CD14-positive monocyte (primary cell): ENCODE results near the gene SLC25A15. TPM values are rescaled to one million over a fixed set of nuclear protein-coding genes. Genes with fewer than 3 reads are reported as not detected.
A peak's percentile ranks its signal among the peaks of the same experiment; 100 is the strongest.

ENCODE experiments used
- DNase-seq, 3 donors: peaks; one replicate each; pipeline ENCODE4 v3.0.0-alpha.2; 2011 to 2022
- H2AFZ ChIP-seq: 2 replicates; pipeline ENCODE4 v1.6.0; 2012; ENCODE audit warnings: mild to moderate bottlenecking, low read depth, low read length, inconsistent platforms; ENCODE audit not compliant: insufficient read depth, poor library complexity, severe bottlenecking
- H3K27ac ChIP-seq, 2 donors: 1 replicate in 1 of 2; 2 replicates in 1 of 2; pipeline ENCODE4 v1.5.1; 2012 to 2013; ENCODE audit warnings: low read length in 2 of 2, control low read depth in 1 of 2, inconsistent platforms in 1 of 2, low read depth in 1 of 2, mild to moderate bottlenecking in 1 of 2
- H3K27me3 ChIP-seq, 2 donors: one replicate each; pipeline versions ENCODE4 v1.6.0 to v1.6.1; 2011 to 2013; ENCODE audit warnings: low read length in 2 of 2; ENCODE audit not compliant: control insufficient read depth in 2 of 2, insufficient read depth in 2 of 2
- H3K36me3 ChIP-seq, 2 donors: replicated peaks in 1 of 2; 1 replicate in 1 of 2; 2 replicates in 1 of 2; pipeline versions ENCODE4 v1.5.1 to v1.6.1; 2012 to 2013; ENCODE audit warnings: low read length in 2 of 2, control low read depth in 1 of 2, inconsistent platforms in 1 of 2, mild to moderate bottlenecking in 1 of 2; ENCODE audit not compliant: insufficient read depth in 2 of 2, control insufficient read depth in 1 of 2
- H3K4me1 ChIP-seq, 2 donors: 1 replicate in 1 of 2; 2 replicates in 1 of 2; pipeline versions ENCODE4 v1.5.1 to v1.6.1; 2012 to 2013; ENCODE audit warnings: low read length in 2 of 2, control low read depth in 1 of 2, inconsistent platforms in 1 of 2, mild to moderate bottlenecking in 1 of 2, moderate library complexity in 1 of 2; ENCODE audit not compliant: insufficient read depth in 2 of 2, control insufficient read depth in 1 of 2
- H3K4me2 ChIP-seq: replicated peaks from 2 replicates; pipeline ENCODE3; 2012; ENCODE audit warnings: low read length, moderate library complexity, mild to moderate bottlenecking; ENCODE audit not compliant: poor library complexity, severe bottlenecking; ENCODE audit errors: extremely low read depth
- H3K4me3 ChIP-seq, 3 experiments: fragments of 200-600 bp in 1 of 3; sonication (generic) in 1 of 3; replicated peaks in 1 of 3; 1 replicate in 2 of 3; 2 replicates in 1 of 3; pipeline ENCODE4 v1.5.1; 2011 to 2013; ENCODE audit warnings: low read length in 3 of 3, mild to moderate bottlenecking in 3 of 3, control low read depth in 2 of 3, low read depth in 2 of 3, inconsistent platforms in 1 of 3, moderate library complexity in 1 of 3
- H3K79me2 ChIP-seq: 2 replicates; pipeline ENCODE4 v1.6.0; 2012; ENCODE audit warnings: mild to moderate bottlenecking, control low read depth, inconsistent platforms, low read length, moderate library complexity; ENCODE audit not compliant: insufficient read depth
- H3K9ac ChIP-seq: 2 replicates; pipeline ENCODE4 v1.6.0; 2017; ENCODE audit warnings: low read length, mild to moderate bottlenecking; ENCODE audit not compliant: insufficient read depth, poor library complexity, severe bottlenecking
- H3K9me3 ChIP-seq, 2 donors: replicated peaks in 1 of 2; 1 replicate in 1 of 2; 2 replicates in 1 of 2; pipeline versions ENCODE4 v1.5.1 to v1.6.1; 2012 to 2013; ENCODE audit warnings: low read length in 2 of 2, control low read depth in 1 of 2; ENCODE audit not compliant: control insufficient read depth in 1 of 2, insufficient read depth in 1 of 2
- H4K20me1 ChIP-seq: 2 replicates; pipeline ENCODE4 v1.6.0; 2012; ENCODE audit warnings: mild to moderate bottlenecking, low read length, control low read depth, moderate library complexity; ENCODE audit not compliant: insufficient read depth
- H3K27ac Mint-ChIP-seq, 7 donors: one replicate each; pipeline ENCODE4 v1.8.0; 2020; ENCODE audit warnings: mild to moderate bottlenecking in 7 of 7, mixed read lengths in 7 of 7, moderate library complexity in 6 of 7, inconsistent platforms in 2 of 7
- H3K27me3 Mint-ChIP-seq, 3 donors: one replicate each; pipeline ENCODE4 v1.8.0; 2021 to 2022; ENCODE audit warnings: low read depth in 3 of 3, mild to moderate bottlenecking in 3 of 3, mixed read lengths in 3 of 3, moderate library complexity in 3 of 3, inconsistent platforms in 1 of 3
- H3K36me3 Mint-ChIP-seq, 2 donors: one replicate each; pipeline ENCODE4 v1.8.0; 2020; ENCODE audit warnings: mixed read lengths in 2 of 2, inconsistent platforms in 1 of 2, mild to moderate bottlenecking in 1 of 2
- H3K4me1 Mint-ChIP-seq: one replicate; pipeline ENCODE4 v1.8.0; 2020; ENCODE audit warnings: mild to moderate bottlenecking, mixed read lengths
- H3K4me3 Mint-ChIP-seq, 2 donors: one replicate each; pipeline ENCODE4 v1.8.0; 2020; ENCODE audit warnings: mild to moderate bottlenecking in 2 of 2, mixed read lengths in 2 of 2, moderate library complexity in 1 of 2
- H3K9me3 Mint-ChIP-seq, 7 donors: one replicate each; pipeline ENCODE4 v1.8.0; 2020 to 2022; ENCODE audit warnings: mixed read lengths in 7 of 7, mild to moderate bottlenecking in 6 of 7, moderate library complexity in 6 of 7, inconsistent platforms in 2 of 7
- WGBS: methylation state at CpG from one replicate; pipeline ENCODE4 v1.1.5; 2013; ENCODE audit warnings: missing lambda C conversion rate; ENCODE audit not compliant: insufficient coverage; 5-methylcytosine and 5-hydroxymethylcytosine counted together
- intact Hi-C, 2 donors: fragments of 100-400 bp; cut with micrococcal nuclease; formaldehyde crosslinking; loops; one replicate each; pipeline versions ENCODE4 v1.15.0 to v1.15.1; 2023
- polyA plus RNA-seq, 3 donors: library from polyadenylated mRNA; depleted of rRNA in 1 of 3; unstranded in 2 of 3; stranded (reverse) in 1 of 3; fragments of 300-500 nt in 2 of 3; fragments of >200 nt in 1 of 3; fragmentation: Illumina TruSeq in 2 of 3; gene quantifications; 1 replicate in 2 of 3; 2 replicates in 1 of 3; pipeline ENCODE4 v1.2.3, GENCODE V29; 2012 to 2021
- TF ChIP-seq, protein P1 (sequence below): fragments of 200-600 bp; IDR thresholded peaks from one replicate; pipeline ENCODE4 v1.8.0; 2022; ENCODE audit warnings: antibody characterized with exemption, mild to moderate bottlenecking

The SLC25A15 gene
- polyA plus RNA-seq, 3 donors = 0.79 to 5.0 (median 1.0) TPM

DNA sequence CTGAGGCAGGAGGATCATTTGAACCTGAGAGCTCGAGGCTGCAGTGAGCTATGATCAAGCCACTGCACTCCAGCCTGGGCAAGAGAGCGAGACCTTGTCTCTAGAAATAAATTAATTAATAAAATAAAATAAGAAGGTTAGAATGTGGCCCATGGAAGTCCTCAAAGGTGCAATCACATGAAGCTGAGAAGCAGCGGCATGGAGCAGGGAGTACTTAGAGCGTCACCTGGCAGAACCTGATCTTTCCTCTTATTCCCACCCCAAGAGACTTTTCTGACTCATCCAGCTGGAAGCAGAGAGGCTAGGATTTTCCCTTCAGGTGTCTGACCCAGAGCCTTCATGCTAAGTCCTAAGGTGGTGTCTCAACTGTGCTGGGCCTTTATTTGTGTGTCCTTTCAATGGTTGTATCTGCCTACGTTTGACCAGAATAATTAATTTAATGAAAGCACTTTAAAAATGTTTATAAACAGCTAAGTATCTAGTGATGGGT lies 9.6 kb upstream of the SLC25A15 start:
- no peaks in the 10 kb centered on the region for H3K79me2 ChIP-seq
- H3K4me2 ChIP-seq = no peak overlapping the region
- H3K27ac Mint-ChIP-seq = no peak overlapping the region
- no peak for DNase-seq
- peaks cover 0 to 1% (median 0%) of the 10 kb centered on the region in 3 donors for H3K27me3 Mint-ChIP-seq
- no peaks in the 10 kb centered on the region for H3K9me3 Mint-ChIP-seq
- H4K20me1 ChIP-seq = no peaks in the 10 kb centered on the region
- H3K4me1 ChIP-seq = peaks cover 61 to 62% of the 10 kb centered on the region in 2 donors
- no peak overlapping the region for H3K4me3 ChIP-seq
- no peak overlapping the region for H3K4me3 Mint-ChIP-seq
- WGBS = 100% methylated on average over 2 of the region's 5 CpGs
- H3K27ac ChIP-seq = no peak overlapping the region
- intact Hi-C loops = loop anchor here (10.0 kb wide), 5 partner anchors 115 to 1095 kb away; partner anchors contain the start of genes FOXO1 (in 2 of the 2) and WBP4 (in 1 of the 2)
- H3K9me3 ChIP-seq = no peaks in the 10 kb centered on the region
- H3K4me1 Mint-ChIP-seq = peaks cover 54% of the 10 kb centered on the region
- H3K36me3 ChIP-seq = no peaks in the 10 kb centered on the region
- no peak overlapping the region for H2AFZ ChIP-seq
- H3K36me3 Mint-ChIP-seq = no peaks in the 10 kb centered on the region
- H3K27me3 ChIP-seq = no peaks in the 10 kb centered on the region
- TF ChIP-seq, protein P1, sequence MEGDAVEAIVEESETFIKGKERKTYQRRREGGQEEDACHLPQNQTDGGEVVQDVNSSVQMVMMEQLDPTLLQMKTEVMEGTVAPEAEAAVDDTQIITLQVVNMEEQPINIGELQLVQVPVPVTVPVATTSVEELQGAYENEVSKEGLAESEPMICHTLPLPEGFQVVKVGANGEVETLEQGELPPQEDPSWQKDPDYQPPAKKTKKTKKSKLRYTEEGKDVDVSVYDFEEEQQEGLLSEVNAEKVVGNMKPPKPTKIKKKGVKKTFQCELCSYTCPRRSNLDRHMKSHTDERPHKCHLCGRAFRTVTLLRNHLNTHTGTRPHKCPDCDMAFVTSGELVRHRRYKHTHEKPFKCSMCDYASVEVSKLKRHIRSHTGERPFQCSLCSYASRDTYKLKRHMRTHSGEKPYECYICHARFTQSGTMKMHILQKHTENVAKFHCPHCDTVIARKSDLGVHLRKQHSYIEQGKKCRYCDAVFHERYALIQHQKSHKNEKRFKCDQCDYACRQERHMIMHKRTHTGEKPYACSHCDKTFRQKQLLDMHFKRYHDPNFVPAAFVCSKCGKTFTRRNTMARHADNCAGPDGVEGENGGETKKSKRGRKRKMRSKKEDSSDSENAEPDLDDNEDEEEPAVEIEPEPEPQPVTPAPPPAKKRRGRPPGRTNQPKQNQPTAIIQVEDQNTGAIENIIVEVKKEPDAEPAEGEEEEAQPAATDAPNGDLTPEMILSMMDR = no peak
- no peak overlapping the region for H3K9ac ChIP-seq

GRCh38 chr13:40780822-40781401 lies 8.5 kb upstream of the SLC25A15 start:
- peaks cover 54% of the 10 kb centered on the region for H3K4me1 Mint-ChIP-seq
- no peaks in the 10 kb centered on the region for H4K20me1 ChIP-seq
- H3K27ac Mint-ChIP-seq = peak overlapping the region in 1 of 7 donors; percentile 42
- no peaks in the 10 kb centered on the region for H3K36me3 Mint-ChIP-seq
- H3K4me3 Mint-ChIP-seq = no peak overlapping the region
- H3K4me3 ChIP-seq = no peak overlapping the region
- H3K4me2 ChIP-seq = peak overlapping the region; percentile 27
- H3K9me3 Mint-ChIP-seq = no peaks in the 10 kb centered on the region
- H3K27me3 Mint-ChIP-seq = peaks cover 0 to 1% (median 0%) of the 10 kb centered on the region in 3 donors
- no peak overlapping the region for H2AFZ ChIP-seq
- H3K9ac ChIP-seq = no peak overlapping the region
- intact Hi-C loops = loop anchor here in 1 of 2 donors (10.0 kb wide), 2 partner anchors 116 to 284 kb away; partner anchors contain the start of genes FOXO1 and WBP4
- no peak overlapping the region for H3K27ac ChIP-seq
- DNase-seq = no peak
- 73% methylated on average over 14 of the region's 14 CpGs for WGBS
- peaks cover 62% of the 10 kb centered on the region in 2 donors for H3K4me1 ChIP-seq
- no peaks in the 10 kb centered on the region for H3K79me2 ChIP-seq
- H3K27me3 ChIP-seq = no peaks in the 10 kb centered on the region
- no peaks in the 10 kb centered on the region for H3K36me3 ChIP-seq
- no peaks in the 10 kb centered on the region for H3K9me3 ChIP-seq
- TF ChIP-seq, protein P1 = no peak
